HepG2 (cell line): ENCODE data around the gene SELENOM. TPM values are rescaled to one million over a fixed set of nuclear protein-coding genes. Genes with fewer than 3 reads are reported as not detected.

Source experiments
- ATAC-seq: fragments of 200-7000 bp; cut with Tn5 transposase; 3 replicates; pipeline ENCODE4 v1.9.1; 2020; ENCODE audit warnings: mild to moderate bottlenecking, moderate library complexity
- BruUV-seq: library from RNA; stranded (reverse); fragments of 400-500 nt; replicated peaks from 2 replicates; lab custom pipeline; 2021; lab: Mats Ljungman, UMichigan
- CTCF ChIA-PET: fragments of 300-600 bp; formaldehyde crosslinking; extraction: SDS; loops from one replicate; lab custom pipeline; 2021; ENCODE audit warnings: low total read pairs, inconsistent platforms, low intra/inter-chr PET ratio; lab: Yijun Ruan, JAX
- POLR2A ChIA-PET: fragments of 350-600 bp; sonication (Branson Sonifier 250); formaldehyde crosslinking; loops from one replicate; lab custom pipeline; 2020; ENCODE audit warnings: antibody characterized with exemption, inconsistent platforms; lab: Yijun Ruan, JAX
- DNase-seq: peaks from one replicate; pipeline ENCODE4 v3.0.0-alpha.2; 2015; ENCODE audit warnings: low spot score
- FAIRE-seq: peaks from 3 replicates; lab custom pipeline; 2011; peaks lifted over from hg19 to GRCh38; lab: Jason Lieb, UNC
- H2AFZ ChIP-seq: one replicate; pipeline ENCODE4 v1.6.1; 2011; ENCODE audit warnings: low read length, inconsistent platforms
- H3K27ac ChIP-seq: fragments of 300-600 bp; 3 replicates; pipeline ENCODE4 v1.8.0; 2011; ENCODE audit warnings: mixed run types, mild to moderate bottlenecking, mixed read lengths, low read length, inconsistent platforms; ENCODE audit not compliant: insufficient read depth; ENCODE audit errors: extremely low read length
- H3K27me3 ChIP-seq, 2 experiments: fragments of 200-600 bp in 1 of 2; 2 replicates in 1 of 2; 3 replicates in 1 of 2; pipeline versions ENCODE4 v1.6.0 to v1.8.0; 2011; ENCODE audit warnings: low read length in 2 of 2, mild to moderate bottlenecking in 2 of 2, moderate library complexity in 2 of 2, inconsistent platforms in 1 of 2; ENCODE audit not compliant: insufficient read depth in 2 of 2, control insufficient read depth in 1 of 2
- H3K36me3 ChIP-seq, 2 experiments: fragments of 200-600 bp in 1 of 2; replicated peaks in 1 of 2; 2 replicates in 1 of 2; 3 replicates in 1 of 2; pipeline versions ENCODE4 v1.5.1 to v1.8.0; 2011; ENCODE audit warnings: low read length in 2 of 2, inconsistent platforms in 1 of 2; ENCODE audit not compliant: insufficient read depth in 2 of 2, control insufficient read depth in 1 of 2
- H3K4me1 ChIP-seq: 2 replicates; pipeline ENCODE4 v1.5.1; 2012; ENCODE audit warnings: low read length, inconsistent platforms; ENCODE audit not compliant: insufficient read depth
- H3K4me2 ChIP-seq: 2 replicates; pipeline ENCODE4 v1.6.0; 2011; ENCODE audit warnings: low read depth, low read length, inconsistent platforms
- H3K4me3 ChIP-seq, 3 experiments: fragments of 200-600 bp in 1 of 3; sonication (generic), shearing (Covaris generic) in 1 of 3; replicated peaks in 1 of 3; 2 replicates each; pipeline ENCODE4 v1.5.1; 2011 to 2016; ENCODE audit warnings: low read length in 3 of 3, inconsistent platforms in 2 of 3, low read depth in 2 of 3, mild to moderate bottlenecking in 2 of 3, control low read depth in 1 of 3, mixed read lengths in 1 of 3; ENCODE audit not compliant: insufficient read depth in 1 of 3
- H3K79me2 ChIP-seq: one replicate; pipeline ENCODE4 v1.6.1; 2011; ENCODE audit warnings: low read length, inconsistent platforms; ENCODE audit not compliant: insufficient read depth
- H3K9ac ChIP-seq: 2 replicates; pipeline ENCODE4 v1.6.0; 2011; ENCODE audit warnings: mild to moderate bottlenecking, low read depth, low read length, inconsistent platforms; ENCODE audit not compliant: insufficient read depth
- H3K9me3 ChIP-seq: 2 replicates; pipeline ENCODE4 v1.5.1; 2012; ENCODE audit warnings: mild to moderate bottlenecking, low read length
- H4K20me1 ChIP-seq: 2 replicates; pipeline ENCODE4 v1.6.0; 2011; ENCODE audit warnings: inconsistent platforms, mild to moderate bottlenecking, low read length, moderate library complexity; ENCODE audit not compliant: insufficient read depth
- BCLAF1 ChIP-seq: fragments of 450-650 bp; IDR thresholded peaks from 2 replicates; pipeline ENCODE4 v1.6.1; 2017; ENCODE audit warnings: mild to moderate bottlenecking
- DPF2 ChIP-seq: sonication (generic); formaldehyde crosslinking; IDR thresholded peaks from 2 replicates; pipeline ENCODE4 v1.4.0; 2020; ENCODE audit warnings: mild to moderate bottlenecking, low read depth, missing genetic modification reagents, borderline replicate concordance
- E2F2 ChIP-seq: sonication (generic); formaldehyde crosslinking; IDR thresholded peaks from 2 replicates; pipeline ENCODE4 v1.4.0; 2020; ENCODE audit warnings: missing genetic modification reagents, borderline replicate concordance
- HMGA1 ChIP-seq: sonication (generic); formaldehyde crosslinking; conservative IDR thresholded peaks from 2 replicates; pipeline ENCODE4 v1.4.0; 2020; ENCODE audit warnings: missing genetic modification reagents
- ZFP90 ChIP-seq: sonication (generic); formaldehyde crosslinking; IDR thresholded peaks from 2 replicates; pipeline ENCODE4 v1.8.0; 2022; ENCODE audit warnings: missing genetic modification reagents, mild to moderate bottlenecking, inconsistent platforms, borderline replicate concordance
- ZNF142 ChIP-seq: sonication (generic); formaldehyde crosslinking; IDR thresholded peaks from 2 replicates; pipeline ENCODE4 v1.4.0; 2020; ENCODE audit warnings: missing genetic modification reagents
- ZNF687 ChIP-seq: sonication (generic); formaldehyde crosslinking; IDR thresholded peaks from 2 replicates; pipeline ENCODE4 v1.5.1; 2020; ENCODE audit warnings: mild to moderate bottlenecking, missing genetic modification reagents, moderate library complexity
- ZNF782 ChIP-seq: sonication (generic); formaldehyde crosslinking; IDR thresholded peaks from 2 replicates; pipeline ENCODE4 v1.4.0; 2020; ENCODE audit warnings: missing genetic modification reagents, mild to moderate bottlenecking, borderline replicate concordance
- WGBS: methylation state at CpG from one replicate; pipeline ENCODE4 v1.1.6; 2017; ENCODE audit warnings: low lambda C conversion rate; 5-methylcytosine and 5-hydroxymethylcytosine counted together
- in situ Hi-C: cut with HindIII; loops from 2 replicates; pipeline ENCODE4 v1.10.0; 2017; ENCODE audit warnings: low pct_unique_long_range_greater_than_20kb; ENCODE audit not compliant: extremely low pct_ligation_motif_present
- intact Hi-C: fragments of 100-400 bp; cut with micrococcal nuclease; formaldehyde crosslinking; loops from one replicate; pipeline ENCODE4 v1.10.0; 2022; ENCODE audit not compliant: unreplicated experiment
- polyA plus RNA-seq, 8 experiments: library from polyadenylated mRNA; depleted of rRNA in 3 of 8; stranded (reverse) in 7 of 8; unstranded in 1 of 8; fragments of >200 nt; fragmentation: Illumina TruSeq in 4 of 8; extraction: Trizol in 4 of 8; gene quantifications; 2 replicates each; pipeline versions ENCODE4 v1.2.1 to v1.2.3, GENCODE V29; 2011 to 2016; ENCODE audit warnings: low read depth in 4 of 8, missing spikeins in 1 of 8, mixed read lengths in 1 of 8; ENCODE audit not compliant: insufficient read depth in 1 of 8
- total RNA-seq, 5 experiments: library from RNA; depleted of rRNA; stranded (reverse); fragments of >200 nt; fragmentation: Illumina TruSeq; extraction: Trizol; gene quantifications; 2 replicates each; pipeline ENCODE4 v1.2.3, GENCODE V29; 2016; ENCODE audit warnings: low read depth in 1 of 5

SELENOM gene
- total and polyA plus RNA-seq, 2 of the 13 experiments (the other 11 are each of a cell fraction or from before 2014, with no cell fraction given) = 4.1 to 4.3 TPM

GRCh38 chr22:31139066-31139465 lies 31.7 kb upstream of the SELENOM start:
- ATAC-seq (no peak), FAIRE-seq (no peak), DNase-seq (no peak)
- BruUV-seq = no TSS peak
- Histone ChIP-seq H4K20me1 (no peaks in the 10 kb centered on the region), H3K4me3 (no peak overlapping the region), H3K27me3 (peaks cover 5 to 48% of the 10 kb centered on the region in 2 experiments), H3K4me1 (peaks cover 18% of the 10 kb centered on the region), H2AFZ (no peak overlapping the region), H3K4me2 (no peak overlapping the region), H3K9me3 (no peaks in the 10 kb centered on the region), H3K9ac (no peak overlapping the region), H3K79me2 (no peaks in the 10 kb centered on the region), H3K27ac (no peak overlapping the region), H3K36me3 (no peaks in the 10 kb centered on the region)
- ChIA-PET POLR2A (interaction anchor here (1.6 kb wide), 1 partner anchor 32 kb away, joined by 4 read pairs; the partner anchor contains the start of gene SELENOM), CTCF (no interaction called here)
- TF ChIP-seq DPF2 (CRISPR knock-in tag) (no peak), ZNF687 (no peak), ZNF782 (no peak), ZNF142 (CRISPR knock-in tag) (no peak), E2F2 (CRISPR knock-in tag) (no peak), BCLAF1 (no peak), HMGA1 (CRISPR knock-in tag) (no peak), ZFP90 (CRISPR knock-in tag) (no peak)
- intact Hi-C loops (no loop called here), in situ Hi-C loops (no loop called here)
- 25% methylated on average over 2 of the region's 3 CpGs for WGBS
